NCI-H774 (cell line): ENCODE results near the gene MON2.
"Not testable (repeated sequence)": the region's sequence is repeated elsewhere in the genome, so short reads cannot be mapped to it uniquely, and the experiment has no call there.

Experiments used
- DNase-seq: peaks from one replicate; lab custom pipeline; 2025; lab: John Stamatoyannopoulos, UW

Gene MON2

GRCh38 chr12:62481843-62482540 lies 15.4 kb downstream of the MON2 start:
- DNase-seq, result no peak

- DNase-seq, result no peak
Measured at GRCh38 chr12:62482769-62483168, 16.1 kb downstream of the MON2 start.

- no peak for DNase-seq
Measured at GRCh38 chr12:62484233-62484632, 17.6 kb downstream of the MON2 start.

- DNase-seq, result no peak
Measured at GRCh38 chr12:62505786-62506185, 39.2 kb downstream of the MON2 start.

- DNase-seq, result no peak
Measured at GRCh38 chr12:62512901-62513300, 46.3 kb downstream of the MON2 start.

- not testable (repeated sequence) for DNase-seq
Measured at GRCh38 chr12:62514080-62514479, 47.5 kb downstream of the MON2 start.

- no peak for DNase-seq
Measured at GRCh38 chr12:62516927-62517326, 50.3 kb downstream of the MON2 start.

GRCh38 chr12:62517887-62518286 lies 51.3 kb downstream of the MON2 start:
- no peak for DNase-seq

- DNase-seq, result no peak
Measured at GRCh38 chr12:62519043-62519442, 52.4 kb downstream of the MON2 start.

GRCh38 chr12:62520361-62520760 lies 53.7 kb downstream of the MON2 start:
- no peak for DNase-seq

- DNase-seq, result no peak
Measured at GRCh38 chr12:62522984-62523383, 56.4 kb downstream of the MON2 start.

GRCh38 chr12:62523619-62524018 lies 57.0 kb downstream of the MON2 start:
- no peak for DNase-seq

GRCh38 chr12:62525271-62525670 lies 58.6 kb downstream of the MON2 start:
- no peak for DNase-seq

- no peak for DNase-seq
Measured at GRCh38 chr12:62530596-62530995, 64.0 kb downstream of the MON2 start.

GRCh38 chr12:62532333-62532732 lies 65.7 kb downstream of the MON2 start:
- no peak for DNase-seq

- DNase-seq, result no peak
Measured at GRCh38 chr12:62533087-62533754, 66.6 kb downstream of the MON2 start.

- no peak for DNase-seq
Measured at GRCh38 chr12:62533755-62534107, 67.1 kb downstream of the MON2 start.

GRCh38 chr12:62536546-62536945 lies 69.9 kb downstream of the MON2 start:
- DNase-seq, result no peak

GRCh38 chr12:62537551-62537950 lies 70.9 kb downstream of the MON2 start:
- DNase-seq, result no peak

- DNase-seq, result no peak
Measured at GRCh38 chr12:62540354-62540753, 73.7 kb downstream of the MON2 start.

GRCh38 chr12:62542814-62543213 lies 76.2 kb downstream of the MON2 start:
- DNase-seq, result no peak

- no peak for DNase-seq
Measured at GRCh38 chr12:62543324-62543723, 76.7 kb downstream of the MON2 start.

- DNase-seq, result no peak
Measured at GRCh38 chr12:62543741-62544140, 77.1 kb downstream of the MON2 start.
